ENCODE results near the gene TMEM98. TPM values are rescaled to one million over a fixed set of nuclear protein-coding genes. Genes with fewer than 3 reads are reported as not detected.
"Not testable (repeated sequence)": the region's sequence is repeated elsewhere in the genome, so short reads cannot be mapped to it uniquely, and the experiment has no call there.

The TMEM98 gene
- total RNA-seq, 1 donor from 2014 or later: 47.9 TPM

DNA sequence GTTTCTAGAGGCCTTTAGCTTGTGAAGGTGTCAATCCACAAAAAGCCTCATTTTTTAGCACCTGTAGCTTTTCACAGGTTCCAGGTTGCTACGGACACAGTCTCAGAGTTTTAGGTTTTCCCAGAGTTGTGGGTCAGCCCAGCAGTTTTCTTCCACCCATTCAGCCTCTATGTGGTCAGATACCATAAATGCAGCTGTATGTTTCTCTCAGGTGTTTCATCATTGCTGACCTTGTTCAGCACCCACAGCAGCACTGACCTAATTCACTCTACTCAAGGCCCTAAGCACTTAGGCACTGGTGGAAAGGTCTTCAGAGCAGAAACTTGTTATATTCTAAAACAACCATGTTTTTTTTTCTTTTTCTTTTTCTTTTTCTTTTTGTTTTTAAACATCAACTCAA is 48.7 kb downstream of the TMEM98 start:
- DNase-seq: no peak

DNA sequence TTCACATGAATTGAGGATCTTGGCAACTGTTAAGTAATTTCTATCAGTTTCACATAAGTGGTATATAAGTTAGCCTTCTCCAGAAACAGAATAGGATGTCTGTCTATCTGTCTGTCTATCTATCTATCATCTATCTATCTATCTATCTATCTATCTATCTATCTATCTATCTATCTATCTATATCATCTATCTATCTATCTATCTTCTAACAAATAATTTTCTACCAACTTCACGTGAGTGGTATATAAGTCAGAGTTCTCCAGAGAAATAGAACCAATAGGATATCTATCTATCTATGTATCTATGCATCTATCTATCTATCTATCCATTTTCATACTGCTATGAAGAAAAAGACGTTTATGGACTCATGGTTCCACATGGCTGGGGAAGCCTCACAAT is 52.3 kb downstream of the TMEM98 start:
- Histone ChIP-seq H3K9me3 (peaks cover 6% of the 10 kb centered on the region), H3K27me3 (ENCODE audit: low read depth) (no peaks in the 10 kb centered on the region), H3K36me3 (no peaks in the 10 kb centered on the region), H3K4me3 (no peak overlapping the region), H3K27ac (no peak overlapping the region), H3K4me1 (no peaks in the 10 kb centered on the region)
- intact Hi-C loops (cut with DNase I): no loop called here
- ATAC-seq: no peak
- TF ChIP-seq, protein P1, sequence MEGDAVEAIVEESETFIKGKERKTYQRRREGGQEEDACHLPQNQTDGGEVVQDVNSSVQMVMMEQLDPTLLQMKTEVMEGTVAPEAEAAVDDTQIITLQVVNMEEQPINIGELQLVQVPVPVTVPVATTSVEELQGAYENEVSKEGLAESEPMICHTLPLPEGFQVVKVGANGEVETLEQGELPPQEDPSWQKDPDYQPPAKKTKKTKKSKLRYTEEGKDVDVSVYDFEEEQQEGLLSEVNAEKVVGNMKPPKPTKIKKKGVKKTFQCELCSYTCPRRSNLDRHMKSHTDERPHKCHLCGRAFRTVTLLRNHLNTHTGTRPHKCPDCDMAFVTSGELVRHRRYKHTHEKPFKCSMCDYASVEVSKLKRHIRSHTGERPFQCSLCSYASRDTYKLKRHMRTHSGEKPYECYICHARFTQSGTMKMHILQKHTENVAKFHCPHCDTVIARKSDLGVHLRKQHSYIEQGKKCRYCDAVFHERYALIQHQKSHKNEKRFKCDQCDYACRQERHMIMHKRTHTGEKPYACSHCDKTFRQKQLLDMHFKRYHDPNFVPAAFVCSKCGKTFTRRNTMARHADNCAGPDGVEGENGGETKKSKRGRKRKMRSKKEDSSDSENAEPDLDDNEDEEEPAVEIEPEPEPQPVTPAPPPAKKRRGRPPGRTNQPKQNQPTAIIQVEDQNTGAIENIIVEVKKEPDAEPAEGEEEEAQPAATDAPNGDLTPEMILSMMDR (IDR thresholded peaks at IDR 0.05): no peak
- no peak for DNase-seq

More for the DNA sequence above, 48.7 kb downstream of the TMEM98 start:
- no peaks in the 10 kb centered on the region for H3K4me1 ChIP-seq
- TF ChIP-seq, protein P1 (IDR thresholded peaks at IDR 0.05): no peak
- intact Hi-C loops (cut with DNase I): no loop called here
- H3K27ac ChIP-seq: no peak overlapping the region
- H3K9me3 ChIP-seq: peaks cover 3% of the 10 kb centered on the region
- H3K36me3 ChIP-seq: no peaks in the 10 kb centered on the region
- H3K4me3 ChIP-seq: no peak overlapping the region
- no peak for ATAC-seq
- H3K27me3 ChIP-seq (ENCODE audit: low read depth): no peaks in the 10 kb centered on the region

DNA sequence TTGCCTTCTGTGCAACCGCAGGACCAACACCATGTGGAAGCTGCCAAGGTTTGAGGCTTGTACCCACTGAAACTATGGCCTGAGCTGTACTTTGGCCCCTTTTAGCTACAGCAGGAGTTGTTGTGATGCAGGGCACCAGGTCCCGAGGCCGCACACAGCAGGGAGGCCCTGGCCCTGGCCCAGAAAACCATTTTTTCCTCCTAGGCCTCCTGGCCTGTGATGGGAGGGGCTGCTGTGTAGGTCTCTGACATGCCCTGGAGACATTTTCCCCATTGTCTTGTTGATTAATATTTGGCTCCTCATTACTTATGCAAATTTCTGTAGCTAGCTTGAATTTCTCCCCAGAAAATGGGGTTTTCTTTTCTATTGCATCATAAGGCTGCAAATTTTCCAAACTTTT is 53.7 kb downstream of the TMEM98 start:
- H3K36me3 ChIP-seq; DNase-seq; H3K4me3 ChIP-seq; intact Hi-C loops (cut with DNase I); H3K27ac ChIP-seq; H3K4me1 ChIP-seq; H3K27me3 ChIP-seq (ENCODE audit: low read depth); H3K9me3 ChIP-seq; ATAC-seq: not testable (repeated sequence)

DNA sequence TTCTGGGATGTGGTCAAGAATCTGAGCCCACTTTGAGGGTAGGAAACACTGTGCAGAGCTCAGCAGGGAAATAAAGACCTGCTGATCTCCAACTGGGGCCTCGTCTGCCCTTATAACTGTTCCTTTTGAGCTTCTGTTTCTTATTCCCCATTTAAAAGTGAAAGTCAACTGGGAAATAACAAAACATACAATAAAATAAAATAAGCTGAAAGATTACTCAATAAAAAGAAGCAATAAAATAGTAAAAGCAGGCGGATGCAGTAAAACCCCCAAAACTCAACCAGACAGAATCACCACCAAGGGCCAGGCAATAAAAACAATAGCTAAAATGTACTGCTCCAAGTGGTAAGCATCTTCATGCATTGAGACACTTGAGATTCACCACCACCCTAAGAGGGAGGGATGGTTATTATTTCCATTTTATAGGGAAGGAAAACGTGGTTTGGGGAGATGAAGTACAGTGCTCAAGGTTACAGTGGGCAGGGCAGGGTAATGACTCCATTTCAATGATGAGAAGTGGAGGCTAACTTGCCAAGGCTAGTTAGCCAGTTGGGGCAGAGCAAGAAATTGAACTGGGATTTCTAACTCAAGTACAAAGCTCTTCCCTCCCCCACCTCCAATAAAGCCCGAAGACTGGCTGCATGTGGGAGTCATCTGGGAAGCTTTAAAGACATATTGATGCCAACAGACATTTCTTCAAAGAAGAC is 57.2 kb downstream of the TMEM98 start:
- no peaks in the 10 kb centered on the region for H3K4me1 ChIP-seq
- intact Hi-C loops (cut with DNase I): no loop called here
- DNase-seq (no peak), ATAC-seq (no peak)
- no peak overlapping the region for H3K27ac ChIP-seq
- peaks cover 6% of the 10 kb centered on the region for H3K9me3 ChIP-seq
- H3K4me3 ChIP-seq: no peak overlapping the region
- TF ChIP-seq, protein P1 (IDR thresholded peaks at IDR 0.05): no peak
- H3K36me3 ChIP-seq: no peaks in the 10 kb centered on the region
- H3K27me3 ChIP-seq (ENCODE audit: low read depth): no peaks in the 10 kb centered on the region

DNA sequence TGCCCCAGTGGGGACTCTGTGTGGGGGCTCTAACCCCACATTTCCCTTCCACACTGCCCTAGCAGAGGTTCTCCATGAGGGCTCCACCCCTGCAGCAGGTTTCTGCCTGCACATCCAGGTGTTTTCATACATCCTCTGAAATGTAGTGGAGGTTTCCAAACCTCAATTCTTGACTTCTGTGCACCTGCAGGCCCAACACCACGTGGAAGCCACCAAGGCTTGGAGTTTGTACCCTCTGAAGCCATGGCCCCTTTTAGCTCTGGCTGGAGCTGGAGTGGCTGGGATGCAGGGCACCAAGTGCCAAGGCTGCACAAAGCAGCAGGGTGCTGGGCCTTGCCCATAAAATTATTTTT is 59.5 kb downstream of the TMEM98 start:
- H3K27me3 ChIP-seq (ENCODE audit: low read depth); ATAC-seq; intact Hi-C loops (cut with DNase I): not testable (repeated sequence)

DNA sequence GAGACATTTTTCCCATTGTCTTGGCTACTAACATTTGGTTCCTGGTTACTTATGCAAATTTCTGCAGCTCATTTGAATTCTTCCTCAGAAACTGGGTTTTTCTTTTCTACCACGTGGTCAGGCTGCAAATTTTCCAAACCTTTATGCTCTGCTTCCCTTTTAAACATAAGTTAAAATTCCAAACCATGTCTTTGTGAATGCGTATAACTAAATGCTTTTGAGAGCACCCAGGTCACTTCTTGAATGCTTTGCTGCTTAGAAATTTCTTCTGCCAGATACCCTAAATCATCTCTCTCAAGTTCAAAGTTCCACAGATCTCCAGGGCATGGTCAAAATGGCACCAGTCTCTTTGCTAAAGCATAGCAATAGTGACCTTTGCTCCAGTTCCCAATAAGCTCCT is 59.9 kb downstream of the TMEM98 start:
- ATAC-seq; H3K27ac ChIP-seq; intact Hi-C loops (cut with DNase I); DNase-seq; H3K36me3 ChIP-seq; H3K4me3 ChIP-seq; H3K9me3 ChIP-seq; H3K27me3 ChIP-seq (ENCODE audit: low read depth); H3K4me1 ChIP-seq: not testable (repeated sequence)

More for the DNA sequence above, 59.5 kb downstream of the TMEM98 start:
- not testable (repeated sequence) for H3K9me3 ChIP-seq, H3K36me3 ChIP-seq, H3K4me3 ChIP-seq, H3K27ac ChIP-seq, DNase-seq, H3K4me1 ChIP-seq

DNA sequence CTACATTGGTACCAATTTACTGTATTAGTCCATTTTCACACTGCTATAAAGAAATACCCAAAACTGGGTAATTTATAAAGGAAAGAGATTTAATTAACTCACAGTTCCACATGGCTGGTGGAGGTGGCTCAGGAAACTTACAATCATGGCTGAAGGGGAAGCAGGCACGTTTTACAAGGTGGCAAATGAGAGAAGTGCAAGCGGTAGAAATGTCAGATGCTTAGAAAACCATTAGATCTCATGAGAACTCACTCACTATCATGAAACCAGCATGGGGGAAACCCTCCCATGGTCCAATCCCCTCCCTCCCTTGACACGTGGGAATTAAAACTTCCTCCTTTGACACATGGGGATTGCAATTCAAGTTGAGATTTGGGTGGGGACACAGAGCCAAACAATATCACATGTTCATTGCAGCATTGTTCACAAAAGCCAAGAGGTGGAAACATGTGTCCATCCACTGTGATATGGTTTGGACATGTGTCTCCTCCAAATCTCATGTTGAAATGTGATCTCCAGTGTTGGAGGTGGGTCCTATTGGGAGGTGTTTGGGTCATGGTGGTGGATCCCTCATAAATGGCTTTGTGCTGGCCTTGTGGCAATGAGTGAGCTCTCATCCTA is 60.6 kb downstream of the TMEM98 start:
- intact Hi-C loops (cut with DNase I): no loop called here
- Histone ChIP-seq H3K9me3 (no peaks in the 10 kb centered on the region), H3K27ac (no peak overlapping the region), H3K4me3 (no peak overlapping the region), H3K4me1 (no peaks in the 10 kb centered on the region), H3K27me3 (ENCODE audit: low read depth) (no peaks in the 10 kb centered on the region), H3K36me3 (no peaks in the 10 kb centered on the region)
- ATAC-seq (no peak), DNase-seq (no peak)
- TF ChIP-seq, protein P1 (IDR thresholded peaks at IDR 0.05): no peak
